Heart left ventricle (tissue), 13 donors: ENCODE results near the gene CHEK1.

Experiments used
- CTCF ChIP-seq, 12 donors: fragments of 200-600 bp; sonication (generic) in 4 of 12; IDR thresholded peaks; one replicate each; pipeline versions ENCODE4 v1.5.0 to v1.8.0; 2018 to 2022; ENCODE audit warnings: antibody characterized with exemption in 12 of 12, mild to moderate bottlenecking in 5 of 12
- POLR2A ChIP-seq, 2 donors: fragments of 450-650 bp; IDR thresholded peaks; one replicate each; pipeline ENCODE4 v1.6.1; 2017; ENCODE audit warnings: antibody characterized with exemption in 2 of 2, mild to moderate bottlenecking in 2 of 2, moderate library complexity in 2 of 2
- donor health status: ischemic (EF 13 %, LVEDD 7.1; RV severe dilation, severe dysfunction).
- donor health status: DM: no; HTN: yes; CAD: no.
- donor health status: DM: no; HTN: no; CAD: no.
- donor health status: ischemic (EF 25% LVEDD 6.9; RV normal size, moderate dysfunction).
- donor health status: ischemic (EF 25% LVEDD 5.7; RV mildly dilated, moderate dysfunction).
- donor health status: ischemic (EF 35%, LVEDD 5.7; RV mildly dilated, moderate dysfunction).
- donor health status: nonischemic (EF 11% LVEDD 7.7; RV severe dilation, severe dysfunction).
- donor health status: DM: yes; HTN: yes; CAD: no.
- donor health status: PGD.
- donor health status: ischemic (EF 29% LVEDD 5.4; RV normal size, mild dysfunction).
- donor health status: nonischemic (EF 23%, LVEDD 6.1; RV moderate dilation, normal function).

- TF ChIP-seq POLR2A (IDR thresholded peaks at IDR 0.05): no peak
- no peak for TF ChIP-seq CTCF (IDR thresholded peaks at IDR 0.05)
These were observed 19.5 kb upstream of the CHEK1 start for GRCh38 chr11:125605417-125605816.
